Measurements from ENCODE around the gene METTL9. TPM values are rescaled to one million over a fixed set of nuclear protein-coding genes. Genes with fewer than 3 reads are reported as not detected.

The METTL9 gene
- total RNA-seq (2022; extraction: Qiagen RNA extraction), result 90.8 to 101 TPM (median 96.3 TPM) in 5 replicates

DNA sequence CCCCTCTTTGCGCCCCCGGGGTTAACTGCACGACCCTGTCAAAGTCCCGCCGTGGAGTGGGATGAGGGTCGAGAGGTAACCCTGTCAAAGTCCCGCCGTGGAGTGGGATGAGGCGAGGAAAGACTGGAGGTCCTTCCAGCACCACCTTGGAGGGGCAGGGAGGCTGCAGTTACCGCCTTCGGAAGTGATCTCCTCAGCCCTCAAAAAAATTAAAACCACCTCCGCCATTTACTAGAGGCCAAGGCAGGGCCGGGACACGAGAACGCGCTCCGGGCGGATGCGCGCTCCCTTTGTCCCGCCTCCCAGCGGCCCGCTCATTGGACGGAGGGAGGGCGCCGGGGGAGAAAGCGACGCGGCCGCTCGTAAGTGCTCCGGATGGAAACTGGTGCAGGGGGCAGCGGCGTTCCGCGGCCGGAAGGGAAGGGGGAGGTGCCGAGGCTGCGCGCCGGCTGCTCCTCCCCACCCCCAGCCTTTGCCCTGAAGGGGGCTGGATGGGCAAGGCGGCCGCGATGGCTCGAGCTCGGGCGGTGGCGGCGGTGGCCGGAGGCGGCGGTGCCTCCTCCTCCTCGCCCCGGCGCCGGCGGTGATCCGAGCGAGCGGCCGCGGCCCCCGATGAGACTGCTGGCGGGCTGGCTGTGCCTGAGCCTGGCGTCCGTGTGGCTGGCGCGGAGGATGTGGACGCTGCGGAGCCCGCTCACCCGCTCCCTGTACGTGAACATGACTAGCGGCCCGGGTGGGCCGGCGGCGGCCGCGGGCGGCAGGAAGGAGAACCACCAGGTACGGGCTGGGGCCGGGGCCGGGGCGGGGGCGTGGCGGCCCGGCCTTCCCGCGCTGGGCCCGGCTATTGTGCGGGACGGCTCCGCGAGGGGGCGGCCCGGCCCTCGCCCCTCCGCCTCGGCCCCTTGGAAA is at the start of gene METTL9:
METTL9 (plus strand) TSS at position 456 of the 909 bp plus-strand sequence; CDS start at position 613, 157 bp downstream.

DNA sequence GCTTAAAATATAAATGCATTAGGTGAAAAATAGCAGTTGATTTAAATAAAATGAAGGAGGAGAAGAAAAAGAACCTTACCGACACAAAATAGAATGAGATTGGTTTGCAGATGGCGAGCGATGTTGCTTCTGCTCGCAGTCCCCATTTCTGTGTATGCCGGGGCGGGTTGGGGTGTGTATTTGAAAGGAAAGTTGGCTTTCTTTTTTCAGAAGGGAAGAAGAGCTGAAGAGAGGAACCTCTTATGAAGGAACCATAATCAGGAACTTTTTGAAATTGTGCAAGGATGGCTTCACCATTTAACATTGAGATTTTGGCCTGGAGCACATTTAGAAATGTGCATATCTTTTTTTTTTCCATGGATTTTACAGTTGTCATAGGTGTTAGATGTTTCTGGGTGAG is 53.1 kb downstream of the METTL9 start, which contains the start of gene IGSF6:
IGSF6 (minus strand) TSS at position 156 of the 400 bp plus-strand sequence; CDS start at position 146, 10 bp downstream.

DNA sequence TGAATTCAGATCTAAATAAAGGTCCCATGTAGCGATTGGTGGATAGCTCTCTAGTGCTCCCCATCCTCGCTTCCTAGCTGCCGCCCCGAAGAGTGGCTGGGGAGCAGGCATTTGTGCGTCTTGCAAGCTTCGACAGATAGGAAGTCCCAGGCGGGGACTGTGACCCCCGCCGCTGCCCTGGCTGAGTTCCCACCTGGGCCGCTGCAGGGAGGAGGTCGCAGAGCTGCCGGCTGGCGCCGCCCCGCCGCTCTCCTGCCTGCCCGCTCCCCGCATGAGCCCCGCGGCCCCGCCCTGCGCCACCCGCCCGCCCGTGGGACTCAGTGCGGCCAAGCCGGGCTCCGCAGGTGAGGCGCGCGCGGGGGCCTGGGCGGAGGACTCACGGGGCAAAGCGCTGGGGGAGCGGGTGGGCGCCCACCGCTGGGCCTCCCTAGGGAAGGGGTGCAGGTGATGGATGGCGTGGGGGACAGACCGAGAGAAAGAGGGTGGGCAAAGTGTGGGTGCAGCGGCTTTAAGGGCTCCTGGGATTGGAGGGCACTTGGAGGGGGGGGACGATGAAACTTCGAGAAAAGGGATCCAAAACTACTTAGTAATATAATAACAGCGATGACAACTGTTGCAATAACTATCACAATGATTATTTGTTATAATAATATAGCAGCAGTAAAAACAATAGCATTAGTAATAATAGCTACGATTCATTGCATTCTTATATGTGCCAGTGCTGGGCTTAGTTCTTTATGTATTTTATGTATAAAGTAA is 64.7 kb downstream of the METTL9 start, which contains the start of gene OTOA:
OTOA (plus strand) TSS at position 80 of the 759 bp plus-strand sequence. CDS start 14,547 bp downstream, outside the sequence.

Other genes with a start within 250 kb of the METTL9 start
- not detected in 5 replicates for gene IGSF6, start 53.0 kb downstream of the METTL9 start, total RNA-seq (2022; extraction: Qiagen RNA extraction)
- 0.03 to 0.16 TPM (median 0.05 TPM) in 4 of 5 replicates, not detected in the other for gene OTOA, start 64.4 kb downstream of the METTL9 start, total RNA-seq (2022; extraction: Qiagen RNA extraction)

Measured in A549 treated with CORT108297 at 1 μM for 4 hours (cell line).